Activated effector memory CD4-positive, alpha-beta T cell treated with Interleukin-2 at 50 U/mL for 16 hours (primary cell): ENCODE measurements around the gene SNAI3.
A peak's percentile ranks its signal among the peaks of the same experiment; 100 is the strongest.

ENCODE experiments used
- DNase-seq: peaks from one replicate; pipeline ENCODE4 v3.0.0-alpha.2; 2020

SNAI3 gene

DNA sequence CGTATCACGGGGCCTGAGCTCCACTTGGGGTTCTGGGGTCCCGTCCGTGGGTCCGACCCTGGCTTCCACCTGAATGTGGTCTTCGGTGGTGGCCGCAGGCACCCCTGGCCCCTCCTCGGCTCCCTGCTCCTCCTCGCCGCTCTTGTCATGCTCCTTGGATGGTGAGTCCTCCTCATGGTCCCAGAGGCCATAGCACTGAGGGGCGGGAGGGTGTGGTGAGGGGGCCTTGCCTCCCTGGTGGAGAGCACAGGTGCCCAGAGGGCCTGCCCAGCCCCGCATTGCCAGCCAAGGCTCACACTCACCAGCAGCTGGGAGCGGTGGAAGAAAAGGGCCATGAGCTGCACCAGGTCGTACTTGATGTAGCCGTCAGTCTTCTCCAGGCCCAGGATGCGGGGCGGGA, 34.9 kb upstream of the SNAI3 start:
- no peak for DNase-seq

DNA sequence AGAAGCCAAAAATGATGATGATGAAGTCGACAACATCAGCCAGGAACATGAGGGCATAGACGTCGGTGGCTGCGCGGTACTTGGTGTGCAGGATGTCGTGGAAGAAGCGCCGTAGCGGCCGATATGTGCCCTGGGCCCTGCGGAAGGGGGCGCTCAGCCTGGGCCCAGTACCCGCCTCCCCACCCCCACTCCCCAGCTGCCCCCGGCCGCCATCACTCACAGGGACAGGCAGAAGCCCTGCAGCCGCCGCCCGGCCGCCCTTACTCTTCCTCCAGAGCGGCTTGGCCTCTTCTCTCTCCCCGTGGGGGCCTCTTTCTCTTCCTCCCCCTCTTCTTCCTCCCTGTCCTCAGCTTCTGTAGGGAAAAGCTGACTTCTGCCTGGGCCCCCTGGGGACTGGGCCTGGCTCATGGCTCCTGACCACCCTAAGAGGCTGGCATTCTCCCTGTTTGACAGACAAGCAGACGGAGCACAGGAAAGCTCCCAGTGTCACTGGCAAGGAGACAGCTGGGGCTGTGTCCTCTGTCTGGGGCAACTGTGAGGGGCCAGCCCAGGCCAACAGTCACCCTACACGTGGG, 34.2 kb upstream of the SNAI3 start:
- DNase-seq = no peak

DNA sequence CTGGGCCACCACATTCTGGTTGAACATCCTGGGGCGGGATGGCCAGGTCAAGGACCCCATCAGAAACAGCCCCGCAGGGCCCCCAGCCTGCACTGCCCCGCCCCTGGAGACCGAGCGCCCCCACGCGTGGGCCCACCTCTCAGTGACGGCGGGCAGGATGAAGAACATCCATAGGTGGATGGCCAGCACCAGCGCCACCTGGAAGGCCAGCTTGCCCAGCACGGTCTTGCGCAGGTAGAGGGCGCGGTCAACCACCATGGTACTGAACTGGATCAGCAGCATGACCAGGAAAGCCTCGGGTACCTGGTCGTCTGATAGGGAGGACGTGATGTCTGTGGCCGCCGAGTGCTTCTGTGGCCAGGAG, 33.6 kb upstream of the SNAI3 start:
- DNase-seq = no peak

DNA sequence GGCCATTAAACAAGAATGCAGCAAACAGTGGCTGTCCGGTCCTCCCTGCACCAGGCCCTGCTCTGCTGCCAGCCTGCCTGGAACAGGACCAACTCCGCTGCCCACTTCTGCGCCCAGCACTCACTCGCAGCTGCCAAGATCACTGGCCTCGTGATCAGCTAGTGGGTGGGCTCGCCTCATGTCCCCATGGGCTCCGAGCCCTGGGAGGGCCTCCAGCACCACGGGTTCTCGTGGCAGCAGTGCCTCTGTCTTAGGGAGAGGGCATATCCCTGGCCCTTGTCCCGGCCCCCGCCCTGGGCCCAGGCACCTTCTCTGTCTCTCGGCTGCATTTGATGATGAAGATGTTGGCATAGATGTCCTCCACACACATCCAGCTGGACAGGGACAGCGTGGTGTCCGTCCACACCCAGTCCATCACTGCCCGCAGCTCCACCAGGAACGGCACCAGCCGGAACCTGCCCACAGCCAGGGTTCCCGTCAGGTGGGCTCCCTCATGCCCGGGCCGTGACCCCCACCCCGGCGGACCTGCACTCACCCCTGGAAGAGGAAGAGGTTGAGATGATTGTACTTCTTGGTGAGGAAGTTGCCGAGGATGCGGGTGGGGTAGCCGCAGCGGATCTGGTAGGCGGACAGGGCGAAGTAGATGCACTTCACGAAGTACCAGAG, 33.1 kb upstream of the SNAI3 start:
- DNase-seq = no peak

DNA sequence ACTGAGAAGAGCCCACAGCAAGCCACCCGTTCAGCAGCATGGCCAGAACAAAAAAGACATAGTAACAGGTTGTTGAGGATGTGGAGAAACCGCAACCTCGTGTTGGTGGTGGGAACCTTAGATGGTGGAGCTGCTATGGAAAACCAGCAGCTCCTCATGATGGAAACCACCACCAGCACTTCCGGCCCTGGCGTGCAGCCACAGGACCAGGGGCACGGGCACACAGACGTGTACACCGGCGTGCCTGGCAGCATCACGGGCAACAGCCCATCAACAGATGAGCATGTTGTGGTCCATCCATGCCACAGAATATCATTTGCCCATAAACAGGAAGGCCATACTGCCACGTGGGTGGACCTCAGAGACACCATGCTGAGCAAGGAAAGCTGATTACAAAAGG, 31.9 kb upstream of the SNAI3 start:
- no peak for DNase-seq

DNA sequence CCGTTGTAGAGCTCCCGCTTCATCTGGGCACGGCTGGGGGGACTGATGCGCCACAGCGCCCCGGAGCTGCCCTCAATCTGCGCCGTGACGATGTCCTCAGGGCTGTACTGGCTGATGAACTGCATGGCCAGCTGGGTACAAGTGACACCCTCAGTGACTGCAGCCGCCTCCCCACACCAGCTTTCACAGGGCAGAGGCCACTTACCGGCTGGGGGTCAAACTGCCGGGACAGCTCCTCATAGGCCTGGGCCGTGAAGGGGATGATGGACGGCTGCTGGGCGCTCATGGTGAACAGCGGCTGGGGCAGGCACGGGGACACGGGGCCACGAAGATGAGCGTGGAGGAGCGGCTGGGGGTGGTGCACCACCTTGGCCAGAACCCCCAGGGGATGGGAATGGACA, 30.3 kb upstream of the SNAI3 start:
- no peak for DNase-seq

DNA sequence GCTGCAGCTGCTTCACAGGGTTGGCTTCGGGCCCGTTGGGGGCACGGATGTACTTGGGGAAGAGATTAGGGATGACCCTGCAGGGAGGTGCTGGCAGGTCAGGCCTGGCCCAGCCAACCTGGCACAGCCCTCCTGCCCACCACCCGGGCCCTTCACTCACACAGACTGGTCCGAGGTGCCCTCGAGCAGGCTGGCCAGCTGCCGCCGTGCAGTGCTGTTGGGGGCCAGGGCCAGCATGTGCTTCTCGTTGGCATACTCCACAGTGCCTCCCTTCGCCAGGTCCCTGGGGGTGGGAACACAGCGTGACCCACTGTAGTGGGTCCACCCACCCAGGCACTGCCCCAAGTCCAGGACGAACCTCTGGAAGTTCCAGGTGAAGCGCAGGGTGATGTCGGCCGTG, 29.9 kb upstream of the SNAI3 start:
- no peak for DNase-seq

DNA sequence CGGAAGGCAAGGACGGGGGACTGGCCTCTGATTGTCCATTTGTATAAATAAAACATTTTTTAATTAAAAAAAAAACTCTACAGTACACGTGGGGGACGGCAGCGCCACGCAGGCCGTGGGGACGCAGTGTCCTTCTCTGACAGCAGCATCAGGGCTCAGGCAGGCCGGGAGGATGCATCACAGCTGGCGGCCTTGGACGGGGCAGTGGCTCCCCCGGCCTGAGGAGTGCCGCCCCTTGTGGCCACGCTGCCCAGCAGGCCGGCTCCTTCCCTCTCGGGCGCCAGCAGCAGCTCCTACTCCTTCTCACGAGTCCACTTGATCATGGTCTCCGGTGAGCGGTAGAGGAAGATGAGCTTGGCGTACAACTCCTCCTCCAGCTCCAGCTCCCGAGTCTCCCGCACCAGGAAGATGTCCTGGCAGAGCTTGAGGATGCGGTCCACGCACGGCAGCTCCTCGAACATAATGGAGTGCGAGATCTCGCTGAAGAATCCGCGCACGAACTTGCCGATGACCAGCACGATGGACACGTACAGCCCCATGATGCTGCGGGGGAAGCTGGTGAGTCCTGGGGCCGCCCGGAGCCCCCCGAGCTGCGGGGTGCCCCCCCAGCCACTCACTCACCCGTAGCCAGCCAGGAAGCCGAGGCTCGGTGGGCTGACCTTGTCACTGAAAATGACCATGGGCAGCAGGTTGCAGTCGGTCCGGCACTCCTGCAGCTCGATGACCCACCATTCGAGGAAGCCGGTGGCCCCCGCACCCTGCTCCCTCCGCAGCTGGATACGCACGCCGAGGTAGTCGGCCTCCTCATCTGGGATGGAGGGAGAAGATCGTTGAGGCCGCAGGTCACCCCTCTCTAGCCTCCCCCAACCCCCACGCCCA, 29.2 kb upstream of the SNAI3 start:
- no peak for DNase-seq

DNA sequence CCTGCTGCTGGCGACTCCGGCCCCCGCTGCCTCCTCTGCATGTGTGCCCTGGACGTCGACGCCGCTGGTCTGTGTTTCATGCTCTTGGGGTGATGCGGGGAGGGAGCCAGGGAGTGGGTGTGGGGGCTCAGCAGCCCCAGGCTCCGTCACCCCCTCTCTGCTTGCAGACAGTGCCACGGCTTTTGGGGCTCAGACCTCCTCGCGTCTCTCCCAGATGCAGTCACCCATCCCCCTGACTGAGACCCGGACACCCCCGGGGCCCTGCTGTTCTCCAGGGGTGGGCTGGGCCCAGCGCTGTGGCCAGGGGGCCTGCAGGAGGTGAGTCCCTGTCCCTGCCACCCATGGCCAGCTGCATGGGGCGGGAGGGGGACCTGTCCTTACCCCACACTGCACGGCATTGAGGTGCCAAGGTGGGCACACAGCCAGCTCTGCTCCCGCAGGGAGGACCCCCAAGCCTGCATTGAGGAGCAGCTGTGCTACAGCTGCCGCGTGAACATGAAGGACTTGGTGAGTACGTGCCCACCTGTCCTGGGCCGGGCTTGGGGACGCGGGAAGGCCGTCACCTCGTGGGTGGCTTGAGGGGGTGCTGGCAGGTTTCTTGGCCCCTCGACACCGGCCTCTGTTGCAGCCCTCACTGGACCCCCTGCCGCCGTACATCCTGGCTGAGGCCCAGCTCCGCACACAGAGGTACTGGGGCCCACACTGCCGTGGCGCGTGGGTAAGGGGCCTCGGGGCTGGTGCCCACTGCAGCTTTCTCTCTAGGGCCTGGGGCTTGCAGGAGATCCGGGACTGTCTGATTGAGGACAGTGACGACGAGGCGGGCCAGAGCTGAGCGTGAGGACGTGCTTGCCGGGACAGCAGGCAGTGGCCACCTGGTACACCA, 28.4 kb upstream of the SNAI3 start:
- no peak for DNase-seq

DNA sequence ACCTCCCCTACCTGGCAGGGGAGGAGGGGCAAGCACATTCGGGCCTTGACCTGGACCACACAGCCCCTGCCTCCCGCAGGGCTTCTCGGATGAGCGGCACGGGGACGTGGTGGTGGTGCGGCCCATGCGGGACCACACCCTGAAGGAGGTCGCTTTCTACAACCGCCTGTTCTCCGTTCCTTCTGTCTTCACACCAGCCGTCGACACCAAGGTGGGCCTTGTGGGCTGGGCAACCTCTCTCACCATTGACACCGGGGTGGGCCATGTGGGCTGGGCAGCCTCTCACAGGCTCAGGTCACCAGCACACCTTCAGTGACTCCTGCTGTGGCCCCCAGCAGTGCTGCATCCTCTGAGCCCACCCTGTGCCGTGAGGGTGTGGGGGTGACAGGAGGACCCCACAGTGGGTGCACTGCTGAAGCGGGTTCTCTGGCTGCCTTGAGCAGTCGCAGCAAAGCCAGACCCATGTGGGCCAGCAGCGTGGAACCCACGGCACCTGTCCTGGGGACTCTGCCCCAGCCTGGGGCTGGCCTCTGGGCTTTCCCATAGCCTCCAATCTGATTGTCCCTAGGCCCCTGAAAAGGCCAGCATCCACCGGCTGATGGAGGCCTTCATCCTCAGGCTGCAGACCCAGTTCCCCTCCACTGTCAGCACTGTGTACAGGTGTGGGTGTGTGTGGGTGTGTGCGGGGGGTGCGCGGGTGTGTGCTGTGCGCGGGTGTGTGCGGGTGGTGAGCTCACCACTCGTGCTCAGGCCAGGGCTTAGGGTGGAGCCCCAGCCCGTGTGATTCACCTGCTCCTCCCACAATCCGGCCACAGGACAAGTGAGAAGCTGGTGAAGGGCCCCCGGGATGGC, 27.5 kb upstream of the SNAI3 start:
- no peak for DNase-seq

DNA sequence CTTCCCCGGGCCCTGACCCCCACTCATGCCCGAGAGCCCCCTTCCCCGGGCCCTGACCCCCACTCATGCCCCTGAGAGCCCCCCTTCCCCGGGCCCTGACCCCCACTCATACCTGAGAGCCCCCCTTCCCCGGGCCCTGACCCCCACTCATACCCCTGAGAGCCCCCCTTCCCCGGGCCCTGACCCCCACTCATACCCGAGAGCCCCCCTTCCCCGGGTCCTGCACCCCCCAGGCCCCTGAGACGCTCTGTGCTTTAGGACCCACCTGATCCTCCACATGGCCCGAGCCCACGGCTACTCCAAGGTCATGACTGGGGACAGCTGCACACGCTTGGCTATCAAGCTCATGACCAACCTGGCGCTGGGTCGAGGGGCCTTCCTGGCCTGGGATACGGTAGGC, 26.7 kb upstream of the SNAI3 start:
- DNase-seq = no peak

DNA sequence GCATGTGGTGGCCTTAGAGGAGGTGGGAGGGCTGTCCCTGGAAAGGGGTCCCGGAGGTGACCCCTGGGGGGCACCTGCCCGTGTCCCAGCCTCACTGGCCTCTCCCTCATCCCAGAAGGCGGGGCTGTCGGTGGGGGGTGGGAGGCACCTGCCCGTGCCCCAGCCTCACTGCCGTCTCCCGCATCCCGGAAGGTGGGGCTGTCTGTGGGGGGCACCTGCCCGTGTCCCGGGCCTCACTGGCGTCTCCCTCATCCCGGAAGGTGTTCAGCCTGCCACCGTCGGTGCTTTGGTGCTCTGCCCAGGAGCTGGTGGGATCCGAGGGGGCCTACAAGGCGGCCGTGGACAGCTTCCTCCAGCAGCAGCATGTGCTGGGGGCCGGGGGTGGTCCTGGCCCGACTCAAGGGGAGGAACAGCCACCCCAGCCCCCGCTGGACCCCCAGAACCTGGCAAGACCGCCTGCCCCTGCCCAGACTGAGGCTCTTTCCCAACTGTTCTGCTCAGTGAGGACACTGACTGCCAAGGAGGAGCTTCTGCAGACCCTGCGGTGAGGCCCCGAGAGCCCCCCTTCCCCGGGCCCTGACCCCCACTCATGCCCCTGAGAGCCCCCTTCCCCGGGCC, 26.2 kb upstream of the SNAI3 start:
- DNase-seq = no peak

DNA sequence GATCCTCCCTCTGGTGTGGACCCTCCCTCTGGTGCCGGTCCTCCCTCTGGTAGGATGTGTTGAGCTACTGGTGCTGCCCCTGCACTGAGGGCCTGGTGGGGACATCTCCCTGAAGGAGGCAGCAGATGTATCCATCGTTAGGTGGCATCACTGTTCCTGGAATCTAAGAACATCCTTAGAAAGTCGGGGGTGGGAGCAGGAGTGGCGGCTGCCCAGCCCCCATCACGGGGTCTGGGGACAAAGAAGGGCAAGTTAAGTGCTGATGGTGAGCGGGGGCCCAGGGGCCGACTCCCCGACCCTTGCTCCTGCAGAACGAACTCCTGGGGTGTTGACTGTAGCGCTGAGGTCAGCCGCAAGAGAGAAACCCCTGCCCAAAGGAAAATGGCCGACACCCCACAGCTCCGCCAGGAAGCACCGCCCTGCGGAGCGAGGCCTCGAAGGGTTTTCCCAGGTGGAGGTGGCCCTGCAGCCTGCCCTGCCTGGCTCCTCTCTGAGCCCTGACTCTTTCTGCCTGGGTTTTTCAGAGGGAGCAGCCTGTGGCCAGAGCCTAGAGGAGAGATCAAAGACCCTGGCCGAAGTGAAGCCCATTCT, 25.5 kb upstream of the SNAI3 start:
- DNase-seq = no peak

DNA sequence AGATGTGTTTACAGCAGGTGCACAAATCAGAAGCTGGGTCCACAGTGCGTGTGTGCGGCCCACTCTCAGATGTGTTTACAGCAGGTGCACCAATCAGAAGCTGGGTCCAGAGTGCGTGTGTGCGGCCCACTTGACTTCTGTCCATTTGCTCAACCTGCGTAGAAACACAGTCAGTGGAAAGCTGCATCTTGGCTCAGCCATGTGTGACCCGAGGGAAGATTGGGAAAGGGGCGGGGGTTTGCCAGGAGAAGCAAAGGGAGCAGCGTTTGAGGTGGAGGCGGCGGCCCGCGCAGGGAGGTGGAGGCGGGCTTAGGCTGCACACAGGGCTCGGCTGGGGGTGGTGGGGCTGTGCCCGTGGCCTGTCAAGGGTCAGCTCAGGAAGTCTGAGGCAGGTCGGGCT, 24.2 kb upstream of the SNAI3 start:
- no peak for DNase-seq

DNA sequence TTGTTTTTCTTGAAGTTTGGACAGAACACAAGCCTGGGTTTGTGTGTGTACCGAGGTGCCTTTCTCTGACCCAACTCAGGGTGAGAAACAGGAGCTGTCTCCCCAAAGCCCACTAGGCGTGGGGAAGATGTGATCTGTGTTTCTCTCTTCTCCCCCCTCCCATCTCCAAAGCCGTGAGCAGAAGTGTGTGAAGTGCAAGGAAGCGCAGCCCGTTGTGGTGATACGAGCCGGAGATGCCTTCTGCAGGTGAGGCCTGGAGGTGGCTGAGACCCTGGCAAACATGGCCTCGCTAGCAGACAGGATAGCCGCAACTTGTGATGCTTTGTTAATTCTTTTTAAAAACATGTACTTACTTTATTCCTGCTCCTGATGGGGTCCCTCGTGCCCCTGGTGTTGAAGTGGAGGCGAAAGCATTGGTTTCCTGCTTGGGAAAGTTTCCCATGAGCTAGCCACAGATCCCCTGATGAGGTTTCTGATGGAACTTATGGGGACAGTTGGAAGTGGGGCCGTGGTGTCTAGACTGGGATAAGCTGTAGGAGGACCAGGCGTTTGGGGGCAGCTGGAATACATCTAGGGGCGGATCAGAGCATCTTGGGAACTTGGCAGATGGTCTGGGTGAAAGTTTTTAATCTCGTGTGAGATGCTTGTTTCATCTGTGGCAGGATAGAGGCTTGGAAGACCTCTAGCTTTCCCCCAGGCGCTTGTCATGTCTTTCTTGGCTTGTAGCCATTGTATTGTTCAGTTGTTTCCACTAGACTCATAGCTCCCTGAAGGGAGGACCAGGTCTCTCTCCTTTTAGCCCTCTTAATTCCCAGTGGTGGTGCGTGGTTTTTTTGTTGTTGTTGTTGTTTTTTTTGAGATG, 20.9 kb upstream of the SNAI3 start:
- DNase-seq = no peak

DNA sequence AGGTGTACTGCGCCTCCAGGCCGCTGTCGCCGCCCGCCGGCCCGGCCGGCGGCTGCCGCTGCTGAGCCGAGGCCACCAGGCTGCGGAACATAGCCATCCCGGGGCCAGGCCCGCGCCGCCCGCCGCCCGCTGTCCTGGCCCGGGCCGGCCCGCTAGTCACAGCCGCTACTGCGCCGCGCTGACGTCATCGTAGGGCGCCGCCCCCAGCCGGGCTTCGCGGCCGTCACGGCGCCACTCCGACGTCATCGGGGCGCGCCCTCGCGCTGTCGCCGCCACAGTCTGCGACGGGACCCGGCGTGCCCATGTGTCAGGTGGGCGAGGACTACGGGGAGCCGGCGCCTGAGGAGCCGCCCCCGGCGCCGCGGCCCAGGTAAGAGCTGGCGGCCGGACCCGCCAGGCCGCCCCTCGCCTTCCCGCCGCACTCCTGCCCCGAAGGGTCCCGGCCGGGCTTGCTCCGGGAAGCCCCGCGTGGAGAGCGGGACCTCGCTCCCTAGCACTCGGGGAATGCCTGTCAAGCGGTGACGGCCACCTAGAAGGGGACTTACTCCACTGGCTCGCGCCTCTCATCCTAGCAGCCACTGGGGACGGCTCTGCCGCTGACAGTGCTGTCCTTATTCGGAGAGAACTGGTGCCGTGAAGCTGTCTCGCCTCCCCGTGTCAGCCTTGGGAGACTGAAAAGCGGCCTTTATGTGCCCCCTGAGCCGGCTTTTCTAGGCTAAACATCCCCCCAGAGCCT, 20.1 kb upstream of the SNAI3 start, which contains the start of the genes CTU2 and RNF166:
CTU2 (plus strand) TSS at position 275 of the 736 bp plus-strand sequence; CDS start at position 303, 28 bp downstream.
RNF166 (minus strand) TSS at position 180 of the 736 bp plus-strand sequence; CDS start at position 97, 83 bp downstream.
- peak; percentile 83 for DNase-seq

DNA sequence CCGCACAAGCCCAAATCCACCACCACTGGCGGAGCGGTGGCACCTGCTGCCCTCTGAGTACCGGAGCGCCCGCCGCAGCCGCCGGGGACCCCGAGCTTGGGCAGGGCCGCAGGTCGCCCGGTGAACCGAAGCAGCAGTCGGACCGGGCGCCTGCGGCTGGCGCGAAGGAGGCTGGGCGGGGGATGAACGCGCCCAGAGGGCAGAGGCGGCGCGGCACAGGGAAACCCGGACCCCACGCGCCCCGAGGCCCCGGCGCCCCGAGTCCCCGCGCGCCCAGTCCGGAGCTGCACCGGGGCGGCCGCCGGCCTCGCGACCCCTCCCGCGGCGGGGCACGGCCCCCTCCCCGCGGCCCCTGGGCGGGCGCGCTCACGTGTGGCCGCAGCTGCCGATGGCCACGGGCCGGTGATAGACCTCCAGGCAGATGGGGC, 19.5 kb upstream of the SNAI3 start:
- no peak for DNase-seq

DNA sequence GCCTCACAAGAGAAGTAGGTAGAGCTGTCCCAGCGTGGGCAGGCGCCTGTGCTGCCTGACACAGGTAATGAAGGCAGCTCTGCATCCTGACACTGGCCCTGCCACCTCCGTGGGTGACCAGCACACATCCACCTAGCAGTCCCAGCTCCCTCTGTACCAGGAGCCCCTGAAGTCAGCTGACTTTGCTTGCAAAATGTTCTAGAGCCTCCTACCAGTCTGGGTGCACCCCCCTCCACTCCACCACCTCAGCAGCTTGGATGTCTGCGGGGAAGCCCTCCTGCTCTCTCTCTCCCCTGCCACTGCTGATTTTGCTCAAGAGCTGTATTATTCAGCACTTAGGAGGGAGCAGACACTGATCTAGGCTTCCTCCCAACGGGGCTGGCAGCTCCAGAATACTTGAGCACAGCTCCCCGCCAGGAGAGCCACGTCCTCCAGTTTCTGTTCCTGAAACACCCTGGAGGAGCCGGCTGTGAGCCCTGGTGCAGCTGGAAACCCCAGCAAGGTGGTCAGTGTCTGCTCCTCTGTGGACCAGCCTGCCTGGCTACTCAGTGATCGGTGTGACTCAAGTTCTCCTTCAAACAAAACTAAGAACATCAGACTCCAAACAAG, 18.9 kb upstream of the SNAI3 start:
- peak; percentile 14 for DNase-seq
